ENCODE data around the gene FRMD6.

Gene FRMD6

DNA sequence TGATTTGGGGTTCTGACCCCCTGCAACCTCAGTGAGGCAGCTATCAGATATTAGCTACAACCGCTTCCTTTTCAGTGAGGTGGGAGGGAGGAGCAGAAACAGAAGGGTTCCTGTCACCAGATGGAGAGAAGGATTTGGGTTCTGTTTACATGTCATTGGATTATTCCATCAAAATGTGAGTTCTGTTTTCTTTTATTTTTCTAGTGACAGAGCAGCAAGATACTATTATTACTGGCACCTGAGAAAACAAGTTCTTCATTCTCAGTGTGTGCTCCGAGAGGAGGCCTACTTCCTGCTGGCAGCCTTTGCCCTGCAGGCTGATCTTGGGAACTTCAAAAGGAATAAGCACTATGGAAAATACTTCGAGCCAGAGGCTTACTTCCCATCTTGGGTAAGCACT lies 52.8 kb downstream of the FRMD6 start:
- no peak for DNase-seq (ENCODE audit: low read depth in 1 of 2, low spot score in 1 of 2)
- H3K27me3 ChIP-seq (ENCODE audit: insufficient read depth, poor library complexity, severe bottlenecking), result peaks cover under 1% of the 10 kb centered on the region
- H3K4me3 ChIP-seq (replicated peaks; ENCODE audit: insufficient read depth, low read length), result no peak overlapping the region
- no peak for TF ChIP-seq GABPA (IDR thresholded peaks at IDR 0.05; ENCODE audit: low read depth)
- TF ChIP-seq CTCF (IDR thresholded peaks at IDR 0.05; ENCODE audit: insufficient read depth, low read length), result no peak
- TF ChIP-seq SPI1 (IDR thresholded peaks at IDR 0.05; ENCODE audit: borderline replicate concordance, low read depth), result no peak
- no peak for TF ChIP-seq POLR2AphosphoS5 (IDR thresholded peaks at IDR 0.05; ENCODE audit: low read depth)
- TF ChIP-seq, protein P1, sequence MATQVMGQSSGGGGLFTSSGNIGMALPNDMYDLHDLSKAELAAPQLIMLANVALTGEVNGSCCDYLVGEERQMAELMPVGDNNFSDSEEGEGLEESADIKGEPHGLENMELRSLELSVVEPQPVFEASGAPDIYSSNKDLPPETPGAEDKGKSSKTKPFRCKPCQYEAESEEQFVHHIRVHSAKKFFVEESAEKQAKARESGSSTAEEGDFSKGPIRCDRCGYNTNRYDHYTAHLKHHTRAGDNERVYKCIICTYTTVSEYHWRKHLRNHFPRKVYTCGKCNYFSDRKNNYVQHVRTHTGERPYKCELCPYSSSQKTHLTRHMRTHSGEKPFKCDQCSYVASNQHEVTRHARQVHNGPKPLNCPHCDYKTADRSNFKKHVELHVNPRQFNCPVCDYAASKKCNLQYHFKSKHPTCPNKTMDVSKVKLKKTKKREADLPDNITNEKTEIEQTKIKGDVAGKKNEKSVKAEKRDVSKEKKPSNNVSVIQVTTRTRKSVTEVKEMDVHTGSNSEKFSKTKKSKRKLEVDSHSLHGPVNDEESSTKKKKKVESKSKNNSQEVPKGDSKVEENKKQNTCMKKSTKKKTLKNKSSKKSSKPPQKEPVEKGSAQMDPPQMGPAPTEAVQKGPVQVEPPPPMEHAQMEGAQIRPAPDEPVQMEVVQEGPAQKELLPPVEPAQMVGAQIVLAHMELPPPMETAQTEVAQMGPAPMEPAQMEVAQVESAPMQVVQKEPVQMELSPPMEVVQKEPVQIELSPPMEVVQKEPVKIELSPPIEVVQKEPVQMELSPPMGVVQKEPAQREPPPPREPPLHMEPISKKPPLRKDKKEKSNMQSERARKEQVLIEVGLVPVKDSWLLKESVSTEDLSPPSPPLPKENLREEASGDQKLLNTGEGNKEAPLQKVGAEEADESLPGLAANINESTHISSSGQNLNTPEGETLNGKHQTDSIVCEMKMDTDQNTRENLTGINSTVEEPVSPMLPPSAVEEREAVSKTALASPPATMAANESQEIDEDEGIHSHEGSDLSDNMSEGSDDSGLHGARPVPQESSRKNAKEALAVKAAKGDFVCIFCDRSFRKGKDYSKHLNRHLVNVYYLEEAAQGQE (IDR thresholded peaks at IDR 0.05; ENCODE audit: insufficient replicate concordance, low read depth), result no peak
- H3K27ac ChIP-seq (replicated peaks), result no peak overlapping the region

GRCh38 chr14:51707327-51707726 lies 55.6 kb downstream of the FRMD6 start:
- no peak for DNase-seq (ENCODE audit: low read depth in 1 of 2, low spot score in 1 of 2)
- TF ChIP-seq POLR2AphosphoS5 (IDR thresholded peaks at IDR 0.05; ENCODE audit: low read depth), result no peak
- TF ChIP-seq, protein P1 (IDR thresholded peaks at IDR 0.05; ENCODE audit: insufficient replicate concordance, low read depth), result no peak
- no peak for TF ChIP-seq SPI1 (IDR thresholded peaks at IDR 0.05; ENCODE audit: borderline replicate concordance, low read depth)
- no peak for TF ChIP-seq CTCF (IDR thresholded peaks at IDR 0.05; ENCODE audit: insufficient read depth, low read length)
- TF ChIP-seq GABPA (IDR thresholded peaks at IDR 0.05; ENCODE audit: low read depth), result no peak
- Histone ChIP-seq H3K27me3 (ENCODE audit: insufficient read depth, poor library complexity, severe bottlenecking) (peaks cover 5% of the 10 kb centered on the region), H3K27ac (replicated peaks) (no peak overlapping the region), H3K4me3 (replicated peaks; ENCODE audit: insufficient read depth, low read length) (no peak overlapping the region)

DNA sequence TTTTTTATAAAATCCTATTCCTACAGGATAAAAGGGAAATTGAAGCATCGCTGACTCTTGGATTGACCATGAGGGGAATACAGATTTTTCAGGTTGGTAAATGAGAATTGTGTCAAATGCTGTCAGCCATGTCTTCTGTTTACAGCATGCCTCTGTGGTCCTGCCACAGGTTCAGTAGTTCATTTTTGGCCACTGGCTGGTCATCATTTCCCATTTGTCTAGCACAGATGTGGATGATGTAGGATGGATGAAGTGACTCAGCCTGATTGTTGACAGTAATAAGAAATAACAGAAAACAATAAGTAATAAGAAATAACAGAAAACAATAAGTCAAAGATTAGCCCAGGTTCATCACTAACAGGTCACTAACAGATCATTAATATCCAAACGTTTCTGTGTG lies 59.8 kb downstream of the FRMD6 start:
- TF ChIP-seq CTCF (IDR thresholded peaks at IDR 0.05; ENCODE audit: insufficient read depth, low read length) (no peak), POLR2AphosphoS5 (IDR thresholded peaks at IDR 0.05; ENCODE audit: low read depth) (no peak), GABPA (IDR thresholded peaks at IDR 0.05; ENCODE audit: low read depth) (no peak), SPI1 (IDR thresholded peaks at IDR 0.05; ENCODE audit: borderline replicate concordance, low read depth) (no peak)
- TF ChIP-seq, protein P1 (IDR thresholded peaks at IDR 0.05; ENCODE audit: insufficient replicate concordance, low read depth), result no peak
- Histone ChIP-seq H3K27ac (replicated peaks) (no peak overlapping the region), H3K4me3 (replicated peaks; ENCODE audit: insufficient read depth, low read length) (no peak overlapping the region), H3K27me3 (ENCODE audit: insufficient read depth, poor library complexity, severe bottlenecking) (peaks cover 5% of the 10 kb centered on the region)
- no peak for DNase-seq (ENCODE audit: low read depth in 1 of 2, low spot score in 1 of 2)
